Measurements from ENCODE around the gene PCDHGB1.

DNA sequence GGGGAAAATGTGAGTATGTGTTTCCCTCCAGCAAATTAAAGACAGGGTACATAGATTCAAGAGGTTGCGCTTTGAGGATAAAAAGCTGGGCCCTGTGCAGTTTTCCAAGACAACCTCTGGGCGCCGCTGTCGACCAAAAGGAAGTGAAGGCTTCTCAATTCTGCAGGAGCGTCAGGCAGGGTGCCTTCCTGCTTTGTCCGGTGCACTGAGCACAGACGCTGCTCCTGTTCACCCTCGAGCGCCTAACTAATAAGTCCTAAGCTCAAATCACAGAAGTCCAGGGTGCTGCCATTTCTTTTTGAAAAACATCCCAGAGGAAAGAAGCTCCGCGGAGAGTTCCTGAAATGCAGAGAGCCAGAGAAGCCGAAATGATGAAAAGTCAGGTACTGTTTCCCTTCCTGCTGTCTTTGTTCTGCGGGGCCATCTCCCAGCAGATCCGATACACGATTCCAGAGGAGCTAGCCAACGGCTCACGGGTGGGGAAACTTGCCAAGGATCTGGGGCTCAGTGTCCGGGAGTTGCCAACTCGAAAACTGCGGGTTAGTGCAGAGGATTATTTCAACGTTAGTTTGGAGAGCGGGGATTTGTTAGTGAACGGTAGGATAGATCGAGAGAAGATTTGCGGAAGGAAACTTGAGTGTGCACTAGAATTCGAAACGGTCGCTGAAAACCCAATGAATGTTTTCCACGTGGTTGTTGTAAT lies at the start of gene PCDHGB1:
- TF ChIP-seq POLR2A (IDR thresholded peaks at IDR 0.05) (no peak), CTCF (IDR thresholded peaks at IDR 0.05) (peak in 2 of 6 experiments; percentile 17 to 24), EP300 (IDR thresholded peaks at IDR 0.05) (no peak), POLR2AphosphoS5 (IDR thresholded peaks at IDR 0.05) (no peak)
